Head of caudate nucleus (tissue), 42 donors: ENCODE measurements around the gene ACIN1.

Experiments used
- DNase-seq, 42 donors: peaks; one replicate each; pipeline versions ENCODE4 v3.0.0 to v3.0.0-alpha.2; 2020 to 2021; ENCODE audit warnings: mixed read lengths in 7 of 42
- intact Hi-C: fragments of 100-400 bp; cut with DNase I; formaldehyde crosslinking; loops from one replicate; pipeline ENCODE4 v1.15.0; 2022

Gene ACIN1

DNA sequence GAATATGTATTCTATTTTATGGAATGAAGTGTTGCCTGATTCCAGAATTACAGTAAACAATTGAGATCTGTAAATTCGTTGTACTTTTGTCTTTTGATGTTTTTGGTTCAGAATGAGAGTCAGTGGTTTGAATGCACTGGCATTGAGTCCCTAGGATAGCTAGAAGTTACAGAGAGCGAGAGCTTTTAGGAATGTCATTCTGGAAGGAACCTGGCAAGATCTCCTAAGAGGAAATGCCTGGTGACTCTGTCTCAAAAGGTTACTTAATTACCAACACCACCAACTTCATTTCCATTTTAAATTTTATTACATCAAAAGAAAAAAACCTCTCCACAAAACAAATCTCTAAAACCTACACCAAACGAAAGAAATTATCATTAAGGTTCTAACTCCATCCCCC lies 30.1 kb upstream of the ACIN1 start:
- no peak for DNase-seq
- intact Hi-C loops = loop anchor here (5.0 kb wide), 1 partner anchor 42 kb away; no protein-coding TSS in a partner anchor

GRCh38 chr14:23124337-23124954 lies 29.5 kb upstream of the ACIN1 start:
- intact Hi-C loops = no loop called here
- no peak for DNase-seq

DNA sequence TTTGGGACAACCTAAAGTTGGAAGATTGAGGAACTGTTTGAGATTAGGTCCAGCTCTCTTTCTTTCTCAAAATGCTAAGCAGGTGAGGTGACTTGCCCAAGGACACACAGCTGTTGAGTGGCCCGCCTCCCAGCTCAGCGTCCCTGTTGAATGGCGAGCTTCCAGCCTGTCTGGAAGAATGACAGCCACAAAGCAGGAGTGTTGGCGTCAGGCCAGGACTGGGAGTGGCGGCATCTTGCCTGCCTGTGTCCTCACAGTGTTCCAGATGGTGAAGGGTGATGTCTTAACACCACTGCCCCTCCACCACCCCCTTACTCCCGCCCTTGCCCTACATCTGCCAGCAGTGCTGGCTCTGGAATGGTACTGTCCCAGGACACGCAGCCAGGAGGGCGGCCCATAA lies 28.5 kb upstream of the ACIN1 start:
- intact Hi-C loops = no loop called here
- peak in 3 of 42 donors; percentile 21 to 44 (median 40) for DNase-seq

DNA sequence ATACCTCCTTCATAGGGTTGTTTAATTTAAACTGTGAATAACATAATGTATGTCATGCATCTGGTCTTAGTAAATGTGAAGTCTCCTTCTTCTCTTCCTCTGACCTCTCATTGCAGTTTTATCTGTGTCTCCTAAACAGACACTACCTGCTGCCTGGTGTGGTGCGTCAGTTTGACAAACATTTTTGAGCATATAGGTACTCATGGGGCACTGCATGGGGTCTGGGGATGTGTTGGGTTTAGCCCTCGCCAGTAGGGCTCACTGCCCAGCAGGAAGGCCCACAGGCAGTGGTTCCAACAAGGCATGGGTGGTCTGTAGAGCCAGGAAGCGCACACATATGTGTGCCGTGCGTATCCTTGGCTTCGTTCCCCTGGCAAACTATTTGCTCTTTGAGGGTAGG lies 27.1 kb upstream of the ACIN1 start:
- intact Hi-C loops = no loop called here

GRCh38 chr14:23121361-23121771 lies 26.4 kb upstream of the ACIN1 start:
- intact Hi-C loops = loop anchor here (2.0 kb wide), 1 partner anchor 65 kb away; no protein-coding TSS in a partner anchor
- peak in 4 of 42 donors; percentile 16 to 49 (median 32) for DNase-seq

More for the DNA sequence above, 27.1 kb upstream of the ACIN1 start:
- DNase-seq = no peak

- peak; percentile 86 to 96 (median 91) for DNase-seq
- intact Hi-C loops = loop anchor here (2.0 kb wide), 1 partner anchor 66 kb away; no protein-coding TSS in a partner anchor
Observed at GRCh38 chr14:23120541-23121251, 25.8 kb upstream of the ACIN1 start.

DNA sequence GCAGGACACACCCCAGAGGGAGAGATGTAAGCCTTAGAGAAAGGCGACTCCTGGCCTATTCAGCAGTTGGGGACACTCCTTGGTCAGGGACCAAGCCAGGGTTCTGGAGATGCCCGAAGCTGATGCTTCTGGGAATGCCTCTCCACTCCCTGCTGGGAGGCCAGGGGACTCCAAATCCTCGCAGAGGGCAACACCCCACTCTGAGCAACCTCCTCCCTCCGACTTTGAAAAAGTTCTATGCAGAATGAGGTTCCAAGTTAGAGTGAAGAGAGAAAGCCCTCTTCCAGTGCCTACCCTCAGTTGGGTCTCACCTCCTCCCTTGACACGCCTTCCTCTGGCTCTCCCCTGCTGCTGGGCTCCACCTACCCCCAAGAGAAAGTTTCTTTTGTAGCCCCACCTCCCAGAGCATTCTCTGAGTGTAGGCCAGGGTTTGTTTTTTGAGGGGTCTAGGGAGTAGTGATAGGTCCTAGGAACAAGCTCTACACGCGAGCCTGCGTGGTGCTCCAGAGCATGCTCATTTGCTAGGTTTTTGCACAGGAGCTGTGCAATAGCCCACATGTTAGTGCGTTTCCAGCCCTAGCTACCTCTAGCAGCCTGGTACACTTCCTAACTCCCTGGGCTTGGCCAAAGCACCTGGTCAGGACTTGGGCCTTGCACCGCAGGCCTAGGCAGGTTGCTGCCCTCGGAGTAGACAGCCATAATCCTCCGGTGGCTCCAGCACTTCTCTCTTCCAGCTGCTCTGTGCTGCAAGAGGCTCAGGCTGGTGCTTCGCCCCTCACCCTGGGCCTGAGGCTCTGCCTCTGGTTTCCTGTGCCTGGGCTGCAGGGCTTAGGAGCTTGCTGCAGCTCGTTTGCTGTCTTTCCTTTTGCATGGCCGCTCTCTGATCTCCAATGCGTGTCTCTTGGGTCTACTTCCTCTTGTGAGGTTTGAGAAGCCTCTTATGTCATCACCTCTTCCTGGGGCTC lies 24.7 kb upstream of the ACIN1 start:
- intact Hi-C loops = loop anchor here (2.0 kb wide), 1 partner anchor 67 kb away; no protein-coding TSS in a partner anchor

GRCh38 chr14:23118506-23119362 lies 23.8 kb upstream of the ACIN1 start, which contains the start of gene CEBPE:
TSS of gene CEBPE (minus strand) at chr14:23119255. CDS start at chr14:23119091, 164 bp downstream.
- intact Hi-C loops = no loop called here
- DNase-seq = no peak

More for the DNA sequence above, 24.7 kb upstream of the ACIN1 start:
- peak in 2 of 42 donors; percentile 16 to 33 for DNase-seq

GRCh38 chr14:23117371-23118020 lies 22.6 kb upstream of the ACIN1 start:
- intact Hi-C loops = no loop called here
- DNase-seq = no peak

DNA sequence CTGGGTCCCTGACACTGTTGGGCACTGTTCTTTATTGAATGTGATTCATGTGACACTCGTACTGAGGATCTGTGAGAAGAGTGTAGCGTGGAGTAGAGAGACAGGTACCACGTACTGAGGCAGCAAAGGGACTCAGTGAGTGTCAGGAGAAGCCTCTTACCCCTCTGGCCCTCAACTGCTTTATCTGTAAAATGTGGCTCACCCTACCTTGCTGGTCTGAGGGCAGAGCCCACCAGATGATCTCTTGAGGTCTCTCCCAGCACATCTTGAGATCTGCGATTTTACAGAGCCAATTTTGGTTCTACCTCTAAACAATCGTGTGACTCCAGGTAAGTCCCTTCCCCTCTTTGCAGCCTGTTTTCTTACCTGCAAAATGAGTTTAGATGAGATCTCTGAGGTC lies 21.0 kb upstream of the ACIN1 start:
- no peak for DNase-seq
- intact Hi-C loops = no loop called here

- intact Hi-C loops = no loop called here
- DNase-seq = peak in 1 of 42 donors; percentile 29
Observed at GRCh38 chr14:23115039-23115731, 20.2 kb upstream of the ACIN1 start.

DNA sequence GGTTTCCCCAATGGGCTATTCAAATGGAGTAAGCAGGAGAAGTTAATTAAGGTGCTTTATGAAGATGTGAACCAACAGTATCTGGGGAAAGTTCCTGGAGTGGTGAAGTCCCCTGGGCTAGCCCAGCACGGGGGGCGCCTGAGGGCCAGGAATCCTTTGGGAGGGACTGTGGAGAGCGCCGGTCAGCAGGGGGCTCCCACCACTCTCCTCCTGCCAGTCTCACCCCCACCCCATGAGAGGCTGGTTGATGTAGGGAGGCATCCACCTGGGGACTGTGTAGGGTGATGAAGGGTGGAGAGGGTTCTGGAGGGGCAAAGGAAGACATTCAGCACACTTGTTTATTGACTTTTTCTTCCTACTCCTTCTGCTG lies 19.7 kb upstream of the ACIN1 start:
- intact Hi-C loops = no loop called here
- peak in 1 of 42 donors; percentile 4 for DNase-seq

DNA sequence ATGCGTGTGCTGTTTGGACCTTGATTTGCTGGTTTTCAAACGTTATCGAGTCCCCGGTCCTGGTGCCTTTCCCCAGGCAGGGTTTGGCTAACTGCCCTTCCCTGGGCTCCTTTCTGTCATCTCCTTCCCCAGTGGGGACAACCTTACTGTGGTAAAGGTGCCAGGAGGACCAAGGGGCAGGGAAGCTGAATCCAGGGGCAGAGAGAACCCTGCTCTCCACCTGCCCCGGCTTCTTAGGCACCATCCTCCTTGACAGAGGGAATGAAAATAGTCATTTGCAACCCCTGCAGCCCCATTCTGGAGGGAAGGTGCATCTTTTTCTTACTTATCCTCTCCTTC lies 19.2 kb upstream of the ACIN1 start:
- peak in 1 of 42 donors; percentile 22 for DNase-seq
- intact Hi-C loops = no loop called here

DNA sequence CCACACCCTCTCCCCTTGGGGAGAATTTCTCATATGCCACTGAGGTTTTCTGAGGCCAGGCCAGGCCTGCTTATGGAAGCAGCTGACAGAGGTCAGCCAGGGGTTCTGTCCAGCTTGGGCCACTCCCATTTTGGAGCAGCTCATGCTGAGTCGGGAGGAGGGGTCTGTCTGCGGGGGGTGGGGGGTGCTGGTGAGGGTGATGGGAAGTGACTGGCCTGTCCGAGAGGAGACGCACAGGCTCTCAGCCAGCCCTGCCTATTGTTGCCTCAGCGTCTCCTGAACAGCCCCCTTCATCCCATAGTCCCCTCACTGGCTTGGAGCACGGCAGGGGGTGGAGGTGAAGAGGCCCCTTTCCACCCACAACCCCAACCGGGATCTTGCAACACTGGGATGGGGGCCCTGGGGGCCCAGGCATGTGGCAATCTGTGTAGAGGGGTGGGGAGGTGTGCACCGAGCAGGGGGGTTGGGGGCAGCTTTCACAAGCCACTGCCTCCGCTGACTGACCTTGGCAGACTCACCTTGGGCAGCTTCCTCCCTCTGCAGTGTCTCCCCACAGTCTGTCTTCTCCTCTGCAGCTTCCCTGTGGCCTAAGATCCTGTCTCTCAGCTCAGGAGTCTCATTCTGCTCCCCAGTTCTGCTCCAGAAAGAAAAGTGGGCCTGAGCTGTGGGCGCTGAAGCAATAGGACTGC lies 18.6 kb upstream of the ACIN1 start:
- DNase-seq = peak in 2 of 42 donors; percentile 14 to 29
- intact Hi-C loops = no loop called here

DNA sequence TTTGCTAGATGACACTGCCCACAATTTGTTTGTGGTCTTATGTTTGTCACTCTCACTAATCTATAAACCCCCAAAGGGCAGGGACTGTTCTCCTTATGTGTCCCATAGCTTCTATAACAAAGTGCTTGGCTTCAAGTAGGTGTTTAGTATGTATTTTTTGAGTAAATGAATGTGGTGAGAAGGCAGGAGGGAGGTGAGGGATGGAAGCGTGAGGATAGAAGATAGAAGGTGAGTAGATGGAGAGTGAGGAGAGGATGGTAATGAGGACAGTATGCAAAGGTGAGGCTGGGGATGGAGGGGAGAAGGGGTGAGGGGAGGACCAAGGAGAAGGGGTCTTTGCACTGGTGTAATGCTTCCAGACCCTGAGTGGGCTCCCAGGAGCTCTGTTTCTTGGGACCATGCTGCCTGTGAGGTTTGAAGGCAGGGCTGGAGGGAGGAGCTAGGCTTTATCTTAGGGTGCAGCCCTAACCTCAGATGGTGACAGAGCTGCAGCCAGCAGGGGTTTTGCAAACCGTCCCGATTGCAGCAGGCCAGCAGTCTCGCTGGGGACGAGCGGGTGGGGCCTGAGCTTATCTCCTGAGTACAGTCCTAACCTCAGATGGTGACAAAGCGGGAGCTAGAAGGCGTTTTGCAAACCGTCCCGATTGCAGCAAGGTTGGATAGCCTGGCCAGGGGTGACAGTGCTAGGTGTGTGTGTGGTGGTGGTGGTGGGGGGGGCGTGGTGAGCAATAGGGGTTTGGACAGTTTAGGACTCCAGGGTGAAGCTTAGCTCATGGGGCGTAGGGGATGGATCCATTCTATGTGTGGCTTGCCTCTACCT lies 17.6 kb upstream of the ACIN1 start:
- DNase-seq = peak in 3 of 42 donors; percentile 0 to 29 (median 18)
- intact Hi-C loops = no loop called here
